ENCODE results near the gene KCTD13.
"Not testable (repeated sequence)": the region's sequence is repeated elsewhere in the genome, so short reads cannot be mapped to it uniquely, and the experiment has no call there.

Gene KCTD13

GRCh38 chr16:29869067-29869466 is 57.0 kb downstream of the KCTD13 start:
- not testable (repeated sequence) for H3K9me3 ChIP-seq (ENCODE audit: insufficient read depth, low read depth, low read length); H3K27me3 ChIP-seq (ENCODE audit: insufficient read depth, low read length); H3K4me1 ChIP-seq (ENCODE audit: insufficient read depth, low read length); H3K4me3 ChIP-seq (ENCODE audit: low read length); H3K27ac ChIP-seq (ENCODE audit: low read length); H3K9ac ChIP-seq (ENCODE audit: low read depth, low read length); H3K36me3 ChIP-seq (ENCODE audit: insufficient read depth, low read depth, low read length)

GRCh38 chr16:29868396-29869009 is 57.5 kb downstream of the KCTD13 start:
- H3K4me1 ChIP-seq (ENCODE audit: insufficient read depth, low read length) = no peaks in the 10 kb centered on the region
- H3K36me3 ChIP-seq (ENCODE audit: insufficient read depth, low read depth, low read length) = 0 out of 2 replicates have a peak, but pooled peaks cover 5% of the 10 kb centered on the region
- no peak overlapping the region for H3K27ac ChIP-seq (ENCODE audit: low read length)
- H3K9ac ChIP-seq (ENCODE audit: low read depth, low read length) = no peak overlapping the region
- H3K4me3 ChIP-seq (ENCODE audit: low read length) = no peak overlapping the region
- H3K9me3 ChIP-seq (ENCODE audit: insufficient read depth, low read depth, low read length) = no peaks in the 10 kb centered on the region
- H3K27me3 ChIP-seq (ENCODE audit: insufficient read depth, low read length) = no peaks in the 10 kb centered on the region

DNA sequence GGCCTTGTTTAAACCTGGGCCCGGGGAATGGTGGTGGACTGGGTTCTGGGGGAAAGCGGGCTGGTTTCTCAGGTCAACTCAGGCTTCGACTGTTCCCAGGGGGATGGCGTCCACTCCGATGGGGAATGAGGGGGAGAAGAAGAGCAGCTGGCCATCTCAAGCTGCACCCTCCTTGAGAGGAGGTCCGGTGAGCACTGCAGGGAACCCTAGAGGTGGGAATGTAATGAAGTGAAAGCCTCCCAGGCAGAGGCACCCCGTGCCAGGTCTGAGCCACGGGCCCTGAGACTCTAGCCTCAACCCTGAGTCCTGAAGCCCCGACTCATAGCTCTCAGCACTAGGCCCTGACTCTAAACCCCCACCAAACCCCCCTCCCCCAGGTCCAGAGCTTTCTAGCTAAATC is 61.8 kb downstream of the KCTD13 start:
- H3K27me3 ChIP-seq (ENCODE audit: insufficient read depth, low read length) = no peaks in the 10 kb centered on the region
- H3K4me1 ChIP-seq (ENCODE audit: insufficient read depth, low read length) = no peaks in the 10 kb centered on the region
- H3K9me3 ChIP-seq (ENCODE audit: insufficient read depth, low read depth, low read length) = no peaks in the 10 kb centered on the region
- no peak overlapping the region for H3K4me3 ChIP-seq (ENCODE audit: low read length)
- no peak overlapping the region for H3K9ac ChIP-seq (ENCODE audit: low read depth, low read length)
- H3K27ac ChIP-seq (ENCODE audit: low read length) = no peak overlapping the region
- peaks cover 16% of the 10 kb centered on the region for H3K36me3 ChIP-seq (ENCODE audit: insufficient read depth, low read depth, low read length)

DNA sequence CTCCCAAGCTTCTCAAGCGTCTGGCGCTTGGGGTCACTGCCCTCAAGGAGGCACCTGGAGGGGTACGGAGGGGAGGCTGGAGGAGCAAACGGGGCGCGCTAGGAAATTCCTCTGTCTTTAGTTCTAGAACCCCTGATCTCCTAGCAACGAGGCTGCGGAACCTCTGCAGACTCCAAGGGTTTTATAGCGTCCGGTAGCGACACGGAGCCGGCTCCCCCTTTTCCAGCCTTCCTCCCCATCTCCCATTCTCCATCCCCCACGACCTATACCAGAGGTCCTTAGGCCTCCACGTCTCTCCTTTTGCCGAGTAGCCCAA is 62.4 kb downstream of the KCTD13 start:
- Histone ChIP-seq H3K9me3 (ENCODE audit: insufficient read depth, low read depth, low read length) (no peaks in the 10 kb centered on the region), H3K4me1 (ENCODE audit: insufficient read depth, low read length) (no peaks in the 10 kb centered on the region), H3K27me3 (ENCODE audit: insufficient read depth, low read length) (no peaks in the 10 kb centered on the region), H3K36me3 (ENCODE audit: insufficient read depth, low read depth, low read length) (peaks cover 22% of the 10 kb centered on the region), H3K27ac (ENCODE audit: low read length) (no peak overlapping the region), H3K4me3 (ENCODE audit: low read length) (peak overlapping the region; percentile 54; the same call in 1 of the 2 replicates), H3K9ac (ENCODE audit: low read depth, low read length) (peak overlapping the region; percentile 93; the same call in 1 of the 2 replicates)

GRCh38 chr16:29862884-29863668 is 63.0 kb downstream of the KCTD13 start, which contains the start of gene CDIPT:
Gene CDIPT (minus strand): TSS chr16:29863226. CDS start chr16:29862857, 369 bp downstream.
- H3K36me3 ChIP-seq (ENCODE audit: insufficient read depth, low read depth, low read length) = peaks cover 26% of the 10 kb centered on the region
- H3K9ac ChIP-seq (ENCODE audit: low read depth, low read length) = peak within 1 kb of the TSS; percentile 93
- no peaks in the 10 kb centered on the region for H3K9me3 ChIP-seq (ENCODE audit: insufficient read depth, low read depth, low read length)
- no peaks in the 10 kb centered on the region for H3K27me3 ChIP-seq (ENCODE audit: insufficient read depth, low read length)
- peak within 1 kb of the TSS; percentile 89 for H3K4me3 ChIP-seq (ENCODE audit: low read length)
- peak within 1 kb of the TSS; percentile 99 for H3K27ac ChIP-seq (ENCODE audit: low read length)
- no peaks in the 10 kb centered on the region for H3K4me1 ChIP-seq (ENCODE audit: insufficient read depth, low read length)

GRCh38 chr16:29862383-29862883 is 63.6 kb downstream of the KCTD13 start:
- H3K4me3 ChIP-seq (ENCODE audit: low read length) = peak overlapping the region; percentile 89
- H3K9me3 ChIP-seq (ENCODE audit: insufficient read depth, low read depth, low read length) = no peaks in the 10 kb centered on the region
- H3K27ac ChIP-seq (ENCODE audit: low read length) = no peak overlapping the region
- peak overlapping the region; percentile 93; the same call in 1 of the 2 replicates for H3K9ac ChIP-seq (ENCODE audit: low read depth, low read length)
- H3K4me1 ChIP-seq (ENCODE audit: insufficient read depth, low read length) = no peaks in the 10 kb centered on the region
- peaks cover 27% of the 10 kb centered on the region for H3K36me3 ChIP-seq (ENCODE audit: insufficient read depth, low read depth, low read length)
- no peaks in the 10 kb centered on the region for H3K27me3 ChIP-seq (ENCODE audit: insufficient read depth, low read length)

DNA sequence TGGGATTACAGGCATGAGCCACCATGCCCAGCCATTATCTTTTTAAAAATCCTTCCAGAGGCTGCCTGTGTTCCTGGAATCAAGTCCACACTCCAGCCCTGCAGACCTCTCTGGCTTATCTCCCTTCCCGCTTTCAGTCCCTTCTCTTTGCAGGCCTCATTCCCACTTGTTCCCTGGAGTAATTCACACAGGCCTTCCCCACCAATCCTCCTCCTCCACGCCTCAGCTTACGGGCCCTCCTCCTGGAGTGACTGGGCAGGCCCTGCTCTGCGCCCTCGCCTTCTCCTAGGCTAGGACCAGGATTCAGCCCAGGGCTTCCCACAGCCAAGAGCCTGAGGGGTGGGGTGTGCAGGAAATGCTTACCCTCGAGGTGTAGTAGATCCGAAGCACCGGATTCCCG is 65.8 kb downstream of the KCTD13 start:
- Histone ChIP-seq H3K9me3 (ENCODE audit: insufficient read depth, low read depth, low read length) (no peaks in the 10 kb centered on the region), H3K9ac (ENCODE audit: low read depth, low read length) (no peak overlapping the region), H3K4me3 (ENCODE audit: low read length) (no peak overlapping the region), H3K4me1 (ENCODE audit: insufficient read depth, low read length) (no peaks in the 10 kb centered on the region), H3K36me3 (ENCODE audit: insufficient read depth, low read depth, low read length) (peaks cover 27% of the 10 kb centered on the region), H3K27me3 (ENCODE audit: insufficient read depth, low read length) (no peaks in the 10 kb centered on the region), H3K27ac (ENCODE audit: low read length) (no peak overlapping the region)

GRCh38 chr16:29858974-29859373 is 67.1 kb downstream of the KCTD13 start:
- no peak overlapping the region for H3K9ac ChIP-seq (ENCODE audit: low read depth, low read length)
- no peak overlapping the region for H3K4me3 ChIP-seq (ENCODE audit: low read length)
- H3K27ac ChIP-seq (ENCODE audit: low read length) = no peak overlapping the region
- no peaks in the 10 kb centered on the region for H3K9me3 ChIP-seq (ENCODE audit: insufficient read depth, low read depth, low read length)
- no peaks in the 10 kb centered on the region for H3K4me1 ChIP-seq (ENCODE audit: insufficient read depth, low read length)
- H3K36me3 ChIP-seq (ENCODE audit: insufficient read depth, low read depth, low read length) = peaks cover 27% of the 10 kb centered on the region
- no peaks in the 10 kb centered on the region for H3K27me3 ChIP-seq (ENCODE audit: insufficient read depth, low read length)

DNA sequence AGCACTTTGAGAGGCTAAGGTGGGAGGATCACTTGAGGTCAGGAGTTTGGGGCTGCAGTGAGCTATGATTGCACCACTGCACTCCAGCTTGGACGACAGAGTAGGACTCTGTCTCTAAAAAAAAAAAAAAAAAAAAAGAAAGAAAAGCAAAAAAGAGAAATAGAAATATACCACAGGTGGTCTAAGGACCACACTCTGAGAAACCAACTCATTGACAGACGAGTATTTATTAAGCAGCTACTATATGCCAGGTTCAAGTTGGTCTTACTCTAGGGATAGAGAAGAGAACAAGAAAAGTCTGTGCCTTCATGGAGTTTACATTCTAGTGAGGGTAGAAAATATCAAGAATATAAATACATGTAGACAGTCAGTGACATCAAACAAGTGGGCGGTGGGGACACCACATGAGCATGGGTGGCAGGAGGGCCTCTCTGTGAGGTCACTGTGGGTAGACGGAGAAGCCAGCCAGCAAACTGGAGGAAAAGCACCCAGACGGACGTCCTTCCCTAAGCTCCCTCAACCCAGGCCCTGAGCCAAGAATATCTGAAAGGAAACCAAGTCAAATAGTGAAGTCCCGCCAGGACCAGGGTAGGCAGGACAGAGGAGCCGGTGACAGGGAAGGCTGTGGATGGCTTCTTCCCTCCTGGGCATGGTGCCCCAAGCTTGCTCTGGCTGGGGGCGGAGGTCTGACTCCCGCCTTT is 67.7 kb downstream of the KCTD13 start:
- H3K9ac ChIP-seq (ENCODE audit: low read depth, low read length) = no peak overlapping the region
- no peaks in the 10 kb centered on the region for H3K9me3 ChIP-seq (ENCODE audit: insufficient read depth, low read depth, low read length)
- no peak overlapping the region for H3K27ac ChIP-seq (ENCODE audit: low read length)
- H3K4me1 ChIP-seq (ENCODE audit: insufficient read depth, low read length) = no peaks in the 10 kb centered on the region
- no peaks in the 10 kb centered on the region for H3K27me3 ChIP-seq (ENCODE audit: insufficient read depth, low read length)
- H3K4me3 ChIP-seq (ENCODE audit: low read length) = no peak overlapping the region
- H3K36me3 ChIP-seq (ENCODE audit: insufficient read depth, low read depth, low read length) = peaks cover 27% of the 10 kb centered on the region

DNA sequence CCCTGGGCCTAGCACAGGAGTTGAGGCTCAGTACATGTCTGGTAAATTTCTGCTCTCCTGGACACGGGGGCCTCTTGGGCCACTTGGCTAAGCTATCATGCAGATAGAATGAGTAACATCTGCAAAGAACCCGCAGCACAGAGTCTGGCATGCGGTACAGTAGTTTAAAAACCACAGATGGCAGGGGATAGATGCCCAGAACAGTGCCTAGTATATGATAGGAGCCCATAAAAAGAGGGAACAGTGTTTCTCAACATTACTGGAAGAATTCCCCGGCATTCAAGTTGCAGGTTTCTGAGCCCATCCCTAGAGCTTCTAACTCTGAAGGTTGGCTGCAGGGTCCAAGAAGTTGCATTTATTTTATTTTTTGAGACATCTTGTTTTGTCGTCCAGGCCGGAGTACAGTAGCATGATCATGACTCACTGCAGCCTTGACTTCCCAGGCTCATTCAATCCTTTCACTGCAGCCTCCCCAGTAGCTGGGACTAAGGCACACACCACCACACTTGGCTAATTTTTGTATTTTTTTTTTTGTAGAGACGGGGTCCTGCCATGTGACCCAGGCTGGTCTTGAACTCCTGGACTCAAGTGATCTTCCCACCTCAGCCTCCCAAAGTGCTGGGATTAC is 68.8 kb downstream of the KCTD13 start:
- Histone ChIP-seq H3K36me3 (ENCODE audit: insufficient read depth, low read depth, low read length) (peaks cover 27% of the 10 kb centered on the region), H3K4me3 (ENCODE audit: low read length) (no peak overlapping the region), H3K27me3 (ENCODE audit: insufficient read depth, low read length) (no peaks in the 10 kb centered on the region), H3K9ac (ENCODE audit: low read depth, low read length) (no peak overlapping the region), H3K27ac (ENCODE audit: low read length) (no peak overlapping the region), H3K9me3 (ENCODE audit: insufficient read depth, low read depth, low read length) (no peaks in the 10 kb centered on the region), H3K4me1 (ENCODE audit: insufficient read depth, low read length) (no peaks in the 10 kb centered on the region)
